GM10847 (cell line): Measurements from ENCODE around the gene CCDC182.

Experiments used
- POLR2A ChIP-seq: IDR thresholded peaks from 2 replicates; pipeline ENCODE4 v1.6.1; 2011; ENCODE audit not compliant: insufficient read length; ENCODE audit errors: extremely low read depth

CCDC182 gene

DNA sequence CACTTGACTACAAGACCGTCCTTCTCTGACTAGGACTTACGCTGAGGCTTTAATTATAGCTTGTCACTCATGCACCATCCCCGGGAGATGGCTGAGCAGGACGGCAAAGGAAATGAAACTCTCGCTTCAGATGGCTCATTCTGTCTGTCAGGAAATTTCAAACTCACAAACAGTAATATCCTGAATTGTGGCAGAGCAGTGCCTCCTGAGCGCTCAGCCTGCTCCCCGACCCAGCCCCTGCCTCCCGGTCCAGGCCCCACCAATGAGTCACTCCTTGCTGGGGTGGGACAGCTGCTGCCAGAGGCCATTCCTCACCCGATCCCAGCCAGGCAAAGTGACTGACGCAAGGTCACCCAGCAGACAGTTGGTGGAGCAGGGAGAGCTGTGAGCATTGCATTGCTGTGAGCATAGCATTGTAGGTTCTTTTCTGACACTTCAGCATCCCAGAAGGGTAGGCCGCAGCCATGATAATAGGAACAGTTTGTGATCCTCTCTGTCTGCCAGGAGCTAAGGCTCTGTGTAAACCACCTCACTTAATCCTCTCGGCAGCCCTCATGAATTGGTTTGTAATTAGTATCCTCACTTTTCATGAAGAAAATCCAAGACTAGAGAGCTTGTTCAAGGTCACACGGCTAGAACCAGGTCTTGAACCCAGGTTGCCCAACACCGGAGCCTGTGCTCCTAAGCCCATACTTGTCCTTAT lies 20.9 kb downstream of the CCDC182 start:
- TF ChIP-seq POLR2A = no peak

GRCh38 chr17:57723427-57724025 lies 21.6 kb downstream of the CCDC182 start:
- no peak for TF ChIP-seq POLR2A

GRCh38 chr17:57722704-57723043 lies 22.4 kb downstream of the CCDC182 start:
- no peak for TF ChIP-seq POLR2A

- TF ChIP-seq POLR2A = no peak
Observed at GRCh38 chr17:57721967-57722703, 23.0 kb downstream of the CCDC182 start.

- no peak for TF ChIP-seq POLR2A
Observed at GRCh38 chr17:57720386-57721035, 24.6 kb downstream of the CCDC182 start.

DNA sequence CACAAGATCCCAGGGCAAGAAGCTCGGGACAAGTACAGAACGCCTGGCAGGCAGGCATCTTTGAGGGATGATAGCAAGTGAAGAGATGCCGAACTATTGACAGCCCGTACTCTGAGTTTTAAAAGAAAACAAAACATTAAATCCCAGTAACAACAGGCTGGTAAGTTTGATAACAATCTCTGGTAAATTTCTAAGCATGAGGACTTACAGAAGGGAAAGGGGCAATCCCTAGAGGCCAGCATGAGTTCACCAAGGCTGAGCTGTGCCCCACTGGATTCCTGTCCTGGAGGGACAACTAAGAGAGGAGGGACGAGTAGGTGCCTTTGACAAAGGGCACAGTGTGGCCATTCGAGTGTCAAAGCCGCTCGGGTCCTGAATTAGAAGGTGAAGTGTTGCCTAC lies 26.2 kb downstream of the CCDC182 start:
- TF ChIP-seq POLR2A = no peak

DNA sequence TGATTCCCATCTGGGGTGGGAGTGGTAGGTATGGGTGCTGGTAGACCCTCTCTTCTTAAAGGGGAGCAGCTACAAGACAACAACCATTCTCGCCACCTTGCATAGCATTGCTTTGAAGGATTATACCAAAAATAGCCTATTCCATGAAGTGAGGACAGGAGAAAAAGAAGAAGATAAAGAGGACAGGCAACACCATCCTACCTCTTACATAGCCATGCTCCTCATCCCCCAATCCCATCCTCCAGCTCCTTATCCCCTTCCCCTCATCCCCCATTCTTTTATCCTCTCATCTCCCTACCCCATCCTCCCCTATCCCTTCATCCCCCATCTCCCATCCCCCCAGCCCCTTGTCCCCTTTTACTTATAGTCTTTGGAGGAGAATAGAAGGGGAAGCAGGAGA lies 29.1 kb downstream of the CCDC182 start:
- TF ChIP-seq POLR2A = no peak

DNA sequence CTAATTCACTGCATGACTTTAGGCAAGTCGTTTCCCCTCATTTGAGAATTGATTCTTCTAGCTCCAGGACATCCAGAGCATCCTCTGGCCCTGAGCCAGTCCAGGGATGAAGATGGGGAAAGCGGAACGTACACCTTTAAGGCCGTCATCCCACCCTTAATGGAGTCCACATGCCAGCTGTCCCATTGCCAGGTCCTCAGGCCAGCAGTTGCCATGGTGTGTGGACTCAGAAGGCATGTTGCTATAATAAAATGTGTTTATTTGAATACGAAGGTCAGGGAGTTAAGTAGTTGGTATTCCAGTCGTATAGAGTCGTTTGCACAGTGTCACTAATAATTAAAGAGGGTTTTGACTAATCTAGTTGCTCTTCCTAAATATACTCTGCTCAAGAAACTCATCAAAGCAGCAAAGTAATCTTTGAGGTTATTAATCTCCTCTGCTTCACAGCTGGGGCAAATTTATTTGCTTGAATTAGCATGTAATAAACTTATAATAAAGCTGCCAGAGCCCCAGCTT lies 30.4 kb downstream of the CCDC182 start:
- no peak for TF ChIP-seq POLR2A

DNA sequence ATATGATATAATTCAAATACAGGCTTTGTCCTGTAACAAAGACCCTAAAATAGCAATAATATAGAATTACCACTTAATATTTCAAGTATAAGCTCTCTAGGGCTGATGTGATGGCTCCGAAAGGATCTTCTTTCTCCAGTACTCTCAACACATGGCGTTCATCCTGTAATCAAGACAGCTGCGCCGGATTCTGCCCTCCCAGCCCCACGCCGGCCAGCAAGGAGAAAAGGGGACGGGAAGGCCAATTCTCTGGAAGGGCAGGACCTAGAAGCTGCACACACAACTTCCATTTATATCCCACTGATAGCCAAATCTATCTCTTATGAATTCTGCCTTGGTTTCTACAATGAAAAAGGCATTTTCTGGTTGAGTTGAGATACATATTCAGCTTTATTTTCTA lies 32.0 kb downstream of the CCDC182 start:
- no peak for TF ChIP-seq POLR2A

DNA sequence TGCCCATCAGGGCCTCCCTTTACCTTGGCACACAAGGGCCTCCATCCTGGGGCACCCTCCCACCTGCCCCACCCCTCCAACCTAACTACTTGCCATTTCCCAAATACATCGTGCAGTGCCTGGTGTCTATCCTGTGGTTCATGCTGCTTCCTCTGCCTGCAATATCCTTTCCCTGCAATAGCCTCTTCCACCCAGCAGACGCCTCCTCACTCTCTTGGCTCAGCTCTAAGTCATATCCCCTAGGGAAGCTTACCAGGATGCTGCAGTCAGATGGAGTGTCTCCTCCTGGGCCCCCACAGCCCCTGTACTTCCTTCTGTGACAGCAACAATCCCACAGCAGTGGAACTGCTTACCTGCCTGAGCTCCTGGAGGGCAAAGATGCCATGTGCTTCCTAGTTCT lies 36.7 kb downstream of the CCDC182 start:
- TF ChIP-seq POLR2A = no peak

DNA sequence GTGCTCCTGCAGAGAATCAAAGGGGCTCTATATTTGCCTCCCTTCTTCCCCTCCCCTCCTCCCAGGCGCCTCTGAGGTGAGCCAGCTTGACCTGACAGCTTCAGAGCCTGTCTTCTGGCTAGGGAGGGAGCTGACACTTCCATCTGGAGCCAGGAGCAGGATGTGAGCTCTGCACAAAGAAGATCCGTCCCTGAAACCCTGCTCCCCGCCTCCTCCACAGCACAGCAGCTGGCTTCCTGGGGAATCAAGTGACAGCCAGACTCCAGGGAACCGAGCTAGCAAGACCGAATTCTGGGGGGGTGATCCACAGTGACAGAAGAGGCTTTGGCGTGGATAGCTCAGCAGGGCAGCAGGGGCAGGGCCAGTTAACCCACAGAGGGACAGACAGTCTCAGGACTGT lies 37.2 kb downstream of the CCDC182 start:
- TF ChIP-seq POLR2A = no peak

DNA sequence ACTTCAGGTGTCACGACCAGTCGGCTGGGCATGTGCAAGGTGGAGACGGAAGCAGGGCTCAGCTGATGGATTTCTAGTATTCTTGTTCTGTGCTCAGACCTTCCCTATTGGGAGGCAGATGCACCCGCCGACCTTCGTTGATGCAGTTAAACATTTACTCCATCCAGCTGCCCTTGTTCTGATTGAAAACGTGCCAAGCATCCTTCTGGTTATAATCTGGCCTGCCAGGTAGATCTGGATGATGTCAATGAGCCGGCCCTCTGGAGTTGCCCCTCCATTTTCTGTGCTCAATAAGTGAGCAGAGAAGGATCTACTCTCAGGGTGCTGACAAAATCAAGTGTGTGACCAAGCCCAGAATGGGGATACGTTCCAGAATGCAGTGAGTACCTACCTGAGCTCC lies 38.3 kb downstream of the CCDC182 start:
- TF ChIP-seq POLR2A = no peak

DNA sequence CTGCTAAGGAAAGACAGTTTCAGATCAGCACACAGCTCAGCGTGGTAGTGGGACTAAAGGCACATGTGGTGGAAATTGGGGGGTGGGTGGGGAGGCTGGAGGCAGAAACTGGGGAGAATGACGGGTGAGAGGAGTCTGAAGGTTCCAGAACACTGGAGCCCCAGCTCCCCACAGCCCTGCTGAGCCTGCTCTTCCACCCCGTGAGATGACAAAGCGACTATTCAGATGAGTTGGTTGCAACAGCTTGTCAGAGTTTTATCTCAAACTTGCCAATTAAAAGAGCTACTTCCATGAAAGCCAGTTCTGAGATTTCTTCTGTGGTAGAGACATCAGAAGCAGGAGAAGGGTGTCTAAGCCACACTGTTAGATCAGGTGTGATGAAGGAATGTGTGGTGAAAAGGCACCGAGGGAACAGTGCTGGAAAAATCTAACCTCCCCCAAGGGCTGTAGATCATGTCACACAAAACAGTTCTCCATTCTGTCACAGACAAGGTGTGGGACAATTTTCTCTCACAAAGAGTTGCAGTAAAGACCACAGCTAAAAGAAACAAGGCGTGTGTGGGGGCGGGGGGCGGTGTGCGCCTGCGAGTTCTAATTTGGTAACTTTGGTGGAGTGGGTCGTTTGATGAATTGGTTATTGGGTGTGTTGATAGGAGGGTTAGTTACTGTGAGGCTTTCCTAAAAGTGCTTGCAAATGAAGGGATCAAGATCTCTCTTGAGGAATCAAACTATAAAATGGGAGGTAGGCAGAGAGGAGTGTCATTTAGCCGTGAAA lies 39.0 kb downstream of the CCDC182 start:
- TF ChIP-seq POLR2A = no peak

DNA sequence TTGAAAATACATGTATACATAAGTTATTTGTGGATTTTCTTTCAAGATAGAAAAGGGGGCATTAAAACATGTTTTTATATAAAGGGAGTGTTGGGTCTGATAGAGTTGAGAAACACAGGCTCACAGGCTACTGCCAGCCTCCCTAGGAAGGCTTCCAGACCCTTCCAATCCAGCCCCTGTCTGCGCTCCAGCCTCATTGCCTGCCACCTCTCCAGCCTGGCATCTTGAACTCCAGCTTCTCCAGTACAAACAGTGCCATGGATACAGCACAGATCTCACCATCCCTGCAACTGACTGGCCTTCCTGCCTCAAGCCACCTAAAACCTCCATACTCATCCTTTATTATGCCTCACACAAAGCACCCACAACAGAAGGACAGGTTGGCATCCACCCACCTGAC lies 40.7 kb downstream of the CCDC182 start:
- TF ChIP-seq POLR2A = no peak

GRCh38 chr17:57703273-57703672 lies 41.8 kb downstream of the CCDC182 start:
- TF ChIP-seq POLR2A = no peak
